B cell (primary cell): ENCODE data around the gene ADAMTS8. TPM values are rescaled to one million over a fixed set of nuclear protein-coding genes. Genes with fewer than 3 reads are reported as not detected.

Experiments
- ATAC-seq: fragments of 200-7000 bp; cut with Tn5 transposase; one replicate; pipeline ENCODE4 v1.10.0; 2021; ENCODE audit warnings: low read depth, mild to moderate bottlenecking, moderate number of reproducible peaks, moderate library complexity
- CTCF ChIA-PET: fragments of 350-600 bp; sonication (Branson Sonifier 250); formaldehyde crosslinking; loops from one replicate; lab custom pipeline; 2021; ENCODE audit warnings: antibody characterized with exemption, inconsistent platforms; lab: Charles Lee
- POLR2A ChIA-PET: fragments of 350-600 bp; sonication (Branson Sonifier 250); formaldehyde crosslinking; loops from one replicate; lab custom pipeline; 2021; ENCODE audit warnings: antibody characterized with exemption; lab: Charles Lee
- DNase-seq: peaks from one replicate; pipeline ENCODE4 v3.0.0; 2013
- H2AFZ ChIP-seq: 2 replicates; pipeline ENCODE4 v1.6.1; 2012; ENCODE audit warnings: mild to moderate bottlenecking, low read depth, low read length; ENCODE audit not compliant: insufficient read depth, poor library complexity, severe bottlenecking
- H3K27ac ChIP-seq, 2 donors: 1 replicate in 1 of 2; 2 replicates in 1 of 2; pipeline ENCODE4 v1.5.1; 2012 to 2013; ENCODE audit warnings: low read length in 2 of 2, mild to moderate bottlenecking in 2 of 2, moderate library complexity in 1 of 2
- H3K27me3 ChIP-seq, 4 experiments: fragments of 200-600 bp in 1 of 4; sonication (generic) in 1 of 4; replicated peaks in 1 of 4; 1 replicate in 2 of 4; 2 replicates in 2 of 4; pipeline versions ENCODE4 v1.6.1 to v1.7.0; 2013 to 2016; ENCODE audit warnings: low read length in 3 of 4, mild to moderate bottlenecking in 2 of 4, mixed read lengths in 1 of 4, moderate library complexity in 1 of 4; ENCODE audit not compliant: insufficient read depth in 4 of 4, control insufficient read depth in 3 of 4; ENCODE audit errors: control extremely low read depth in 1 of 4
- H3K36me3 ChIP-seq, 2 experiments: replicated peaks in 1 of 2; 1 replicate in 1 of 2; 2 replicates in 1 of 2; pipeline versions ENCODE4 v1.6.1 to v1.7.1; 2013; ENCODE audit warnings: low read length in 1 of 2; ENCODE audit not compliant: insufficient read depth in 2 of 2, control insufficient read depth in 1 of 2; ENCODE audit errors: control extremely low read depth in 1 of 2, extremely low read depth in 1 of 2
- H3K4me1 ChIP-seq, 2 donors: fragments of 200-600 bp in 1 of 2; sonication (generic) in 1 of 2; 1 replicate in 1 of 2; 2 replicates in 1 of 2; pipeline versions ENCODE4 v1.5.1 to v1.6.1; 2013 to 2017; ENCODE audit warnings: low read length in 2 of 2; ENCODE audit not compliant: control insufficient read depth in 2 of 2, insufficient read depth in 2 of 2
- H3K4me2 ChIP-seq: replicated peaks from 2 replicates; pipeline ENCODE3; 2012; ENCODE audit warnings: mild to moderate bottlenecking, low read depth, low read length; ENCODE audit not compliant: poor library complexity, severe bottlenecking
- H3K4me3 ChIP-seq, 5 experiments: fragments of 200-600 bp in 1 of 5; sonication (generic) in 1 of 5; 1 replicate in 3 of 5; 2 replicates in 2 of 5; pipeline versions ENCODE4 v1.5.1 to v1.7.0; 2011 to 2016; ENCODE audit warnings: low read length in 4 of 5, mild to moderate bottlenecking in 4 of 5, low read depth in 2 of 5, control low read depth in 1 of 5, moderate library complexity in 1 of 5; ENCODE audit not compliant: insufficient read depth in 1 of 5; ENCODE audit errors: control extremely low read depth in 1 of 5, extremely low read depth in 1 of 5
- H3K79me2 ChIP-seq: fragments of 200-600 bp; sonication (generic); one replicate; pipeline ENCODE4 v1.6.0; 2016; ENCODE audit warnings: low read length; ENCODE audit not compliant: control insufficient read depth, insufficient read depth
- H3K9ac ChIP-seq: fragments of 200-600 bp; sonication (generic); 2 replicates; pipeline ENCODE4 v1.6.1; 2017; ENCODE audit warnings: mild to moderate bottlenecking, low read length, moderate library complexity
- H3K9me3 ChIP-seq, 3 donors: one replicate each; pipeline versions ENCODE4 v1.6.1 to v1.7.1; 2013; ENCODE audit warnings: low read length in 2 of 3; ENCODE audit not compliant: control insufficient read depth in 2 of 3, insufficient read depth in 1 of 3; ENCODE audit errors: control extremely low read depth in 1 of 3
- H4K20me1 ChIP-seq: 2 replicates; pipeline ENCODE4 v1.6.0; 2012; ENCODE audit warnings: mild to moderate bottlenecking, low read length; ENCODE audit not compliant: insufficient read depth, control insufficient read depth, poor library complexity, severe bottlenecking
- H3K27ac Mint-ChIP-seq: one replicate; pipeline ENCODE4 v1.8.0; 2021; ENCODE audit warnings: mixed read lengths
- H3K27me3 Mint-ChIP-seq: one replicate; pipeline ENCODE4 v1.8.0; 2021; ENCODE audit warnings: mixed read lengths
- H3K4me1 Mint-ChIP-seq: one replicate; pipeline ENCODE4 v1.8.0; 2021; ENCODE audit warnings: mixed read lengths
- H3K4me3 Mint-ChIP-seq: one replicate; pipeline ENCODE4 v1.8.0; 2021; ENCODE audit warnings: mixed read lengths
- H3K9me3 Mint-ChIP-seq: one replicate; pipeline ENCODE4 v1.8.0; 2022; ENCODE audit warnings: mixed read lengths; ENCODE audit not compliant: insufficient read depth
- CTCF ChIP-seq: fragments of 200-600 bp; IDR thresholded peaks from one replicate; pipeline ENCODE4 v1.8.0; 2022; ENCODE audit warnings: antibody characterized with exemption, mild to moderate bottlenecking
- EZH2 ChIP-seq: IDR thresholded peaks from 2 replicates; pipeline ENCODE4 v1.6.1; 2012; ENCODE audit warnings: borderline replicate concordance, low read depth, mild to moderate bottlenecking, moderate library complexity, low read length; ENCODE audit not compliant: insufficient read depth, poor library complexity, severe bottlenecking
- WGBS: methylation state at CpG from one replicate; pipeline ENCODE4 v1.1.5; 2013; ENCODE audit warnings: missing lambda C conversion rate; ENCODE audit not compliant: insufficient coverage; 5-methylcytosine and 5-hydroxymethylcytosine counted together
- intact Hi-C: fragments of 100-400 bp; cut with micrococcal nuclease; formaldehyde crosslinking; loops from one replicate; pipeline ENCODE4 v1.10.0; 2022
- polyA plus RNA-seq: library from polyadenylated mRNA; depleted of rRNA; stranded (reverse); fragments of >200 nt; gene quantifications from 2 replicates; pipeline ENCODE4 v1.2.3, GENCODE V29; 2012
- total RNA-seq, 2 donors: library from RNA; stranded (reverse); fragments of 120-200 nt in 1 of 2; gene quantifications; 1 replicate in 1 of 2; 2 replicates in 1 of 2; pipeline versions ENCODE4 v1.2.3 to v1.2.4, GENCODE V29; 2013 to 2022

The ADAMTS8 gene
- total and polyA plus RNA-seq, 2 donors (not counting 1 experiment from before 2014, with no cell fraction given) = not detected

GRCh38 chr11:130449996-130450769 is 21.8 kb upstream of the ADAMTS8 start:
- Histone ChIP-seq H3K36me3 (no peaks in the 10 kb centered on the region), H3K4me2 (no peak overlapping the region), H3K4me1 (peaks cover 11 to 15% of the 10 kb centered on the region in 2 donors), H3K27ac (no peak overlapping the region), H2AFZ (no peak overlapping the region), H3K9ac (no peak overlapping the region), H3K9me3 (no peaks in the 10 kb centered on the region), H3K4me3 (no peak overlapping the region), H3K27me3 (peaks cover 0 to 44% (median 2%) of the 10 kb centered on the region in 4 experiments), H3K79me2 (no peaks in the 10 kb centered on the region), H4K20me1 (no peaks in the 10 kb centered on the region)
- Mint-ChIP-seq H3K9me3 (no peaks in the 10 kb centered on the region), H3K27ac (no peak overlapping the region), H3K4me1 (peaks cover 12% of the 10 kb centered on the region), H3K4me3 (no peak overlapping the region), H3K27me3 (peaks cover 51% of the 10 kb centered on the region)
- DNase-seq = no peak
- ATAC-seq = no peak
- WGBS = 31% methylated on average over 28 of the region's 34 CpGs
- TF ChIP-seq CTCF (no peak), EZH2 (no peak)
- ChIA-PET CTCF (interaction anchor here (0.9 to 1.9 kb wide), 3 partner anchors 14 to 412 kb away, joined by 4 to 7 read pairs (median 5); no protein-coding TSS in a partner anchor), POLR2A (no interaction called here)
- intact Hi-C loops = no loop called here

GRCh38 chr11:130449310-130449990 is 21.0 kb upstream of the ADAMTS8 start:
- Mint-ChIP-seq H3K27ac (no peak overlapping the region), H3K27me3 (peaks cover 53% of the 10 kb centered on the region), H3K4me1 (peaks cover 12% of the 10 kb centered on the region), H3K4me3 (no peak overlapping the region), H3K9me3 (no peaks in the 10 kb centered on the region)
- no peak overlapping the region for H3K4me3 ChIP-seq
- H3K9me3 ChIP-seq = no peaks in the 10 kb centered on the region
- peak overlapping the region; percentile 61 for H3K4me2 ChIP-seq
- H3K27me3 ChIP-seq = peaks cover 0 to 44% (median 2%) of the 10 kb centered on the region in 4 experiments
- H2AFZ ChIP-seq = no peak overlapping the region
- H3K27ac ChIP-seq = no peak overlapping the region
- ATAC-seq (no peak), DNase-seq (no peak)
- H3K79me2 ChIP-seq = no peaks in the 10 kb centered on the region
- H3K36me3 ChIP-seq = no peaks in the 10 kb centered on the region
- H3K9ac ChIP-seq = no peak overlapping the region
- peaks cover 11 to 15% of the 10 kb centered on the region in 2 donors for H3K4me1 ChIP-seq
- H4K20me1 ChIP-seq = no peaks in the 10 kb centered on the region
- CTCF ChIA-PET = no interaction called here
- 7% methylated on average over 64 of the region's 64 CpGs for WGBS
- TF ChIP-seq CTCF (no peak), EZH2 (no peak)
- intact Hi-C loops = no loop called here
- POLR2A ChIA-PET = no interaction called here
